Measurements from ENCODE around the gene PLD1.
"Not testable (repeated sequence)": the region's sequence is repeated elsewhere in the genome, so short reads cannot be mapped to it uniquely, and the experiment has no call there.

Gene PLD1

GRCh38 chr3:171815973-171816595, 5.8 kb upstream of the PLD1 start:
- DNase-seq (ENCODE audit: low spot score): no peak

GRCh38 chr3:171814662-171815061, 4.4 kb upstream of the PLD1 start:
- not testable (repeated sequence) for DNase-seq (ENCODE audit: low spot score)

GRCh38 chr3:171813897-171814460, 3.7 kb upstream of the PLD1 start:
- DNase-seq (ENCODE audit: low spot score): no peak

GRCh38 chr3:171813278-171813896, 3.1 kb upstream of the PLD1 start:
- no peak for DNase-seq (ENCODE audit: low spot score)

DNA sequence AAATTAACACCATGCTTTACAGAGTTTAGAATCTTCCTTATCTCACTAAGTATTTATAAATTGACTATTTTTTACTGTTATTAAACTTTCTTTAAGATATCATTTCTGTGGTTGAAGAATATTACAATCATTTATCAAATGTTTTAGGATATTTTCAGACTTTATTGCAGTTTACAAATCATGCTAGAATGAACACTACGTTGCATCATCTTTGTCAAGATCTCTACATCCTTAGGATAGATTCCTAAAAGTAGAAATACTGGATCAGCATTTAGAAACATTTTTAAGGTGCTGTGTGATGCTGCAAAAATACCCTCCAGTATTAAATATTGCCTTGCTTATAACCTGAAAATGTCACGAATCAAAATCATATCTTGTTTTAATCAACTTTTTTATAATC, 2.5 kb upstream of the PLD1 start:
- no peak for DNase-seq (ENCODE audit: low spot score)

DNA sequence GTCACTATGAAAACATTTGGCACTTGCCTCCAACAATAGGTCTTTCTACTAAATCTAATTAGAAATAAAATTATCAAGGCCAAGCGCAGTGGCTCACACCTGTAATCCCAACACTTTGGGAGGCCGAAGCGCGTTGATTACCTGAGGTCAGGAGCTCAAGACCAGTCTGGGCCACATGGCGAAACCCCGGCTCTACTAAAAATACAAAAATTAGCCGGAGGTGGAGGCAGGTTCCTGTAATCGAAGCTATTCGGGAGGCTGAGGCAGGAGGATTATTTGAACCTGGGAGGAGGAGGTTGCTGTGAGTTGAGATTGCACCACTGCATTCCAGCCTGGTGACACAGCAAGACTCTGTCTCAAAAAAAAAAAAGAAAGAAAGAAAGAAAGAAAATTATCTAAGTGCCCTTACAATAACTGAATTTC, 1.6 kb upstream of the PLD1 start:
- no peak for DNase-seq (ENCODE audit: low spot score)

- no peak for DNase-seq (ENCODE audit: low spot score)
Measured at GRCh38 chr3:171811295-171811912, 1.1 kb upstream of the PLD1 start.

DNA sequence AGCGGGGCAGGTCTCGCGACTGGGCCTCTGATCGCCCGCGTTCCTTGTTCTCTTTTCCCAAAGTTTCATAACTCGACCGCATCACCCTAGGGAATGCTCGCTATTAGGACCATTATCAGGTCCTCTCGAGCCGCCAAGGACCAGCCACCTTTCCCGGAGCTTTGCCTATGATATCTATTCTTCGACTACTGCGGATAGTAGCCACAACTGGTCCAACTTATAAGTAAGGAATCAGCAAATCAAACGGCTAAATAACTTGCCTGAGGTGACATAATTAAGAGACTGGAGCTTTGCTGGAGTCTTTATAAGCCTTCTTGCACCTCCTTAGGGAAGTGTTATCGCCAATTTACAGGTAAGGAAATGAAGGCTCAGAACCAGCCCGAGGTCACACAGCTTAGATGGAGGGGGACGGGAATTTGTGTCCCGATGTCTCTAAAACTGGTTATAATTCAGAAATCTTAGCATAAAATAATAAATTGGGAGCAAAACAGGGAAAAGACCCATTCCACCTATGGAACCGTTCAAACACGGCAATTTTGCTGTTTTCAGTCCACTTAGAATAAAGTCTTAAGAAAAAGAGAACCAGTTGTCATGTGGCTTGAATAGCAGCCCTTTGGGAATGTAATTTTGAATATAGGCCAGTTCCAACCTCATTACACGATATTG, 479 bp upstream of the PLD1 start:
- DNase-seq (ENCODE audit: low spot score): no peak

- no peak for DNase-seq (ENCODE audit: low spot score)
Measured at GRCh38 chr3:171809611-171809860, 747 bp downstream of the PLD1 start.

DNA sequence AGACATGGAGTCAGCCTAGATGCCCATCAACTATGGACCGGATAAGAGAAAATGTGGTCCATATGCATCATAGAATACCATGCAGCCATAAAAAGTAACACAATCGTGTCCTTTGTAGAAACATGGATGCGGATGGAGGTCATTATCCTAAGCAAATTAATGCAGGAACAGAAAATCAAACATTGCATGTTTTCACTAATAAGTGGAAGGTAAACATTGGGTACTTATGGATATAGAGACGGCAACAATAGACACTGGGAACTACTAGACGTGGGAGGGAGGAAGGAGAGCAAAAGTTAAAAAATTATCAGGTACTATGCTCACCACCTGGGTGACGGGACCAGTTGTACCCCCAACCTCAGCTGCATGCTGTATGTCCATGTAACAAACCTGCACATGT, 2.5 kb downstream of the PLD1 start:
- no peak for DNase-seq (ENCODE audit: low spot score)

DNA sequence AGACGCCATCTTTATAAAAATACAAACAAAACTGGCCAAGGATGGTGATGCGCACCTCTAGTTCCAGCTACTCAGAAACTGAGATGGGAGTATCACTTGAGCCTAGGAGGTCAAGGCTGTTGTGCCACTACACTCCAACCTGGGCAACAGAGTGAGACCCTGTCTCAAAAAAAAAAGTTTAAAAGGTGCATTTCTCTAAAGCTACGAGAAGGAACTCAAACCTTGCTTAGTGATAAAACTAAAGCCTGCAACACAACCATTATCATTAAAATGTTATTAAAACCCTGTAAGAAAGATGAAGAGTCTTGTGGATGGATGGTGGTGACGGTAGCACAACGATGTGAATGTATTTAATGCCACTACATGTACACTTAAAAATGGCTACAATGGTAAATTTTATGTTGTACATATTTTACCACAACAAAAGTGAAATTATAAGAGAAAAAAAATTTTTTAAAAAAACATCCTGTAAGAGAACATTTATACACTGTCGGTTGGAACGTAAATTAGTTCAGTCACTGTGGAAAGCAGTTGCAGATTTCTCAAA, 3.1 kb downstream of the PLD1 start:
- no peak for DNase-seq (ENCODE audit: low spot score)

GRCh38 chr3:171806200-171807128, 3.8 kb downstream of the PLD1 start:
- DNase-seq (ENCODE audit: low spot score): no peak

DNA sequence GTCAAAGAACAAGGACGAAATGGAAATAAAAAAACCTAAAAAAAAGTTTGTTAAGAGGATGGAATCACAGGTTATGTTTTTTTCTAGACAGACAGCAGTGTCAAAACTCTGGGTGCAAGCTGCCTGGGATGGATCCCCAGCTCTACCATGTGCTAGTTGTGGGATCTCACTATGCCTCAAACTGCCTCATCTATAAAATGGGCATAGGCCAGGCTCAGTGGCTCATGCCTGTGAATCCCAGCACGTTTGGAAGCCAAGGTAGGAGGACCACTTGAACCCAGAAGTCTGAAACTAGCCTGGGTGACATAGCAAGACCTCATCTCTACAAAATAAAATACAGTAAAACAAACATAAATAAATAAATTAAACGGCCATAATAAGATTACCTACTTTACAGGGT, 4.6 kb downstream of the PLD1 start:
- no peak for DNase-seq (ENCODE audit: low spot score)

DNA sequence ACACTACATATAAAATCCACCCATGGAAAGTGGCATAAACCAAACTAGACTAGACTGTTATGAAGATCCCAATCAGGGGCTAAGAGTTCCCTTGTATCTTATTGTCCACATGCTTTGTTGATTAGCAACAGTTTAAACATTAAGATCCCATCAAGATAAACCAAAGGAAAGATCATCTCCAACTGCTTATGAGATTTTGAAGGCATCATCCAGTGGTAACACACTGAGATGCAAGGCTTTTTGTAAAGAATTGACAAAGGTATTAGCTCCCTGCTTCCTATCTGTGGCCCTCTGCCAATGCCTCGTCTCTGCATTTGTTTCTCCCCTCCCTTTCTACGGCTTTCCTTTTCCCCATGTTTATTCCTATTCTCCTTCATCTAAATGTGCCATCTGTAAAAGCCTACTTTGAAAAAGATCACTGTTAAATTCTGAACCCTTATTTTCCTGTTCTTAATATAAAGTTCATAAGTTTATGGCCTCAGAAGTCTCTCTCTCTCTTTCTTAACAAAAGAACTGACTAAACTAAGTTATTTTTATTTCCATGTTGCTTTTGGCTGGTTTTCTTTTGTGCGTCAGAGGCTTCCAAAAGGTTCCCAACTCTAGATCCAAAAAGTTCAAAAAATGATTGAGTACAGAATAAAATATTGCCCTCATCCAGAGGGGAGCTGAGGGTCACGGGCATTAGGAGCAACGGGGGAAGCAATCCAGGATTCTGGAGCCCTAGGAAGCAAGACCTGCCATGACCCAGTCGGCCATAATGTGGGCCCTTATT, 5.5 kb downstream of the PLD1 start:
- DNase-seq (ENCODE audit: low spot score): no peak

DNA sequence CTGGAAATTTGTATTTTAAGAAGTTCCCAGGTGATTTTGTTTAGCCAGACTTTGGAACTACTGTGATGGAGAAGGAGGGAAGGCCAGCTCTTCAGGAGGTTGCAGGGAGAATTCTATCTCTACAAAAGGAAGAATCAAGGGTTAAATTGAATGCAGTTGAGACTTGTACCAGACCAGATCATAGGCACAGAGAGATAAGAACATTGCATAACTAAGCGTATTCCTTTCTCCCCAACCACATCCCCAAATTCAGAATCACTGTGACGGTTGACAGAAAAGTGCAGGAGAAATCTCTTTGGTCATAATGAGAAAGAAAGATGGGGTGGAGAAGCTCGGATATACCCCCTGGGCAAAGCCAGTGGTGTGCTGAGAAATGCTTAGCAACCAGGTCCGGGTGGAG, 7.2 kb downstream of the PLD1 start:
- no peak for DNase-seq (ENCODE audit: low spot score)

GRCh38 chr3:171802590-171802956, 7.7 kb downstream of the PLD1 start:
- DNase-seq (ENCODE audit: low spot score): no peak

- DNase-seq (ENCODE audit: low spot score): peak; percentile 58
Measured at GRCh38 chr3:171801738-171802589, 8.3 kb downstream of the PLD1 start.

DNA sequence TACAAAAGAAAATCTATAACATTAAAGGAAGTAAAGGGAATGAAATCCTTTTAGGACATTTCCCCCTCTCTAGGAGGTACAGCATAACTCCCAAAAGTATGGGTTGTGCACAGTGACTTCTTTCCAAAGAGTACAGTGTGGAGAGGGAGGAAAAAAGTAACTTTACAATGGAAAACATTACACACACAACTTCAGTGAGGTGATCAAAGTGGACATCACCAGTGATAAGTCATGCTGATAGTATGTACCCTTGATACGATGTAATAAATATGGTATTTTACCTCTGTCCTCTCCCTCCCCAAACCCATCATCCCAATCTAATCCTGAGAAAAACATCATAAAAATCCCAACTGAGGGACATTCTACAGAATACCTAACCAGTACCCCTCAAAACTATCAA, 10.8 kb downstream of the PLD1 start:
- DNase-seq (ENCODE audit: low spot score): no peak

- DNase-seq (ENCODE audit: low spot score): no peak
Measured at GRCh38 chr3:171797873-171798272, 12.4 kb downstream of the PLD1 start.

- no peak for DNase-seq (ENCODE audit: low spot score)
Measured at GRCh38 chr3:171797265-171797679, 13.0 kb downstream of the PLD1 start.

All from Ammon's horn (tissue), 1 donor.